GM19324 (cell line): ENCODE results near the gene PEX13.

Experiments used
- ATAC-seq: cut with Tn5 transposase; IDR thresholded peaks from one replicate; pipeline ENCODE4 v1.9.1; 2021; ENCODE audit warnings: mild to moderate bottlenecking, moderate library complexity; ENCODE audit not compliant: unreplicated experiment, low FRiP score

PEX13 gene

GRCh38 chr2:61059382-61059781 lies 41.9 kb downstream of the PEX13 start:
- no peak for ATAC-seq

- ATAC-seq = peak; percentile 95
Observed at GRCh38 chr2:61065714-61066709, 48.5 kb downstream of the PEX13 start, which contains the start of gene SANBR. SANBR (plus strand) TSS chr2:61065871; CDS start chr2:61070351, 4,480 bp downstream.

- no peak for ATAC-seq
Observed at GRCh38 chr2:61074100-61074499, 56.6 kb downstream of the PEX13 start.

- ATAC-seq = no peak
Observed at GRCh38 chr2:61085883-61086282, 68.4 kb downstream of the PEX13 start.

GRCh38 chr2:61089797-61090196 lies 72.3 kb downstream of the PEX13 start:
- no peak for ATAC-seq

GRCh38 chr2:61090386-61090921 lies 72.9 kb downstream of the PEX13 start:
- no peak for ATAC-seq

GRCh38 chr2:61091485-61091884 lies 74.0 kb downstream of the PEX13 start:
- no peak for ATAC-seq

GRCh38 chr2:61096438-61096837 lies 78.9 kb downstream of the PEX13 start:
- ATAC-seq = no peak

GRCh38 chr2:61100801-61101200 lies 83.3 kb downstream of the PEX13 start:
- no peak for ATAC-seq
